ENCODE measurements around the gene BTAF1.

Gene BTAF1

GRCh38 chr10:91908337-91909116, 15.0 kb upstream of the BTAF1 start:
- no peak for DNase-seq

- DNase-seq, result no peak
Measured at GRCh38 chr10:91909117-91909677, 14.4 kb upstream of the BTAF1 start, which contains the start of gene FGFBP3. Gene FGFBP3 (minus strand): TSS chr10:91909486. CDS start chr10:91908969, 517 bp downstream.

- DNase-seq, result no peak
Measured at GRCh38 chr10:91910467-91910866, 13.1 kb upstream of the BTAF1 start.

GRCh38 chr10:91919651-91920050, 3.9 kb upstream of the BTAF1 start:
- DNase-seq, result no peak

- no peak for DNase-seq
Measured at GRCh38 chr10:91924212-91925021, 847 bp downstream of the BTAF1 start.

GRCh38 chr10:91925022-91925320, 1.4 kb downstream of the BTAF1 start:
- DNase-seq, result no peak

- DNase-seq, result no peak
Measured at GRCh38 chr10:91930939-91931338, 7.4 kb downstream of the BTAF1 start.

GRCh38 chr10:91931526-91932190, 8.1 kb downstream of the BTAF1 start:
- no peak for DNase-seq

- DNase-seq, result no peak
Measured at GRCh38 chr10:91932737-91933136, 9.2 kb downstream of the BTAF1 start.

GRCh38 chr10:91935886-91936285, 12.3 kb downstream of the BTAF1 start:
- DNase-seq, result no peak

- no peak for DNase-seq
Measured at GRCh38 chr10:91939653-91940052, 16.1 kb downstream of the BTAF1 start.

GRCh38 chr10:91941426-91941825, 17.9 kb downstream of the BTAF1 start:
- DNase-seq, result no peak

DNA sequence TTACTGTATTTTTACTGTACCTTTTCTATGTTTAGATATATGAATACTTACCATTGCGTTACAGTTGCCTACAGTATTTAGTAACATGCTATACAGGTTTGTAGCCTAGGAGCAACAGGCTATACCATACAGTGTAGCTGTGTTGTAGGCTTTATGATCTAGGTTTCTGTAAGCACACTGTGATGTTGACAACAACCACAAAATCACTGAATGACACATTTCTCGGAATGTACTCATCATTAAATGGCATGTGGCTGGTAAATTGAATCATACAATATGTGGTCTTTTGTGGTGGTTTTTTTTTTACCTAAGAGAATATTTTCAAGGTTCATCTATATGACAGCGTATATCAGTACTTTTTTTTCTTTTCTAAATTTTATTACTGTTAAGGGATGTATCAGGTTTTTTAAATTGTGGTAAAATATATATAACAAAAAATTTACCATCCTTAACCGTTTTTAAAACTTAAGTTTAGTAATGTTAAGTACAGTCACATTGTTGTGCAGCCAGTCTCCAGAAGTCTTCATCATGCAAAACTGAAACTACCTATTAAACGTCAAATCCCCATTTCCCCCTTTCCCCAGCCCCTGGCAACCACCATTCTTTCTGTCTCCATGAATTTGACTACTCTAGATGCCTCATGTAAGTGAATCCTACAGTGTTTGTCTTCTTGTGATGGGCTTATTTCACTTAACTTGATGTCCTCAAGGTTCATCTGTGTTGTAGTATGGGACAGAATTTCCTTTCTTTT, 21.5 kb downstream of the BTAF1 start:
- no peak for DNase-seq

- no peak for DNase-seq
Measured at GRCh38 chr10:91953600-91954160, 30.1 kb downstream of the BTAF1 start.

- DNase-seq, result no peak
Measured at GRCh38 chr10:91955114-91955513, 31.5 kb downstream of the BTAF1 start.

DNA sequence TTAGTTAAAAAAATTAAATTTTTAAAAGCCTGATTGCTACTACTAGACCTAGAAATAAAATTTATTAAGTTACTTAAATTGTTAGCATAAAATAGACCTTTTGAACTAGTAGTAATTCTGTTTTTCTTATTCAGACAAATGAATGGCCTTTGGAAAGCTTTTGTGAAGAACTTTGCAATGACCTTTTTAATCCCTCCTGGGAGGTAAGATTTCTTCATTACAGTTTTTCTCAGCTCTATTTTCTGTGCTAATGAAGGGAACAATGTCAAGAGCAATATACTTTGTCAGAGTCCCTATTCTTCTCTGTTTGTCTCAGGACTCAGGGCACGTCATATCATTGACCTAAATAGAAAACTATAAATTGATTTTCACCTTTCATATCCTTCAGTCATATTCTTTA, 33.5 kb downstream of the BTAF1 start:
- no peak for DNase-seq

DNA sequence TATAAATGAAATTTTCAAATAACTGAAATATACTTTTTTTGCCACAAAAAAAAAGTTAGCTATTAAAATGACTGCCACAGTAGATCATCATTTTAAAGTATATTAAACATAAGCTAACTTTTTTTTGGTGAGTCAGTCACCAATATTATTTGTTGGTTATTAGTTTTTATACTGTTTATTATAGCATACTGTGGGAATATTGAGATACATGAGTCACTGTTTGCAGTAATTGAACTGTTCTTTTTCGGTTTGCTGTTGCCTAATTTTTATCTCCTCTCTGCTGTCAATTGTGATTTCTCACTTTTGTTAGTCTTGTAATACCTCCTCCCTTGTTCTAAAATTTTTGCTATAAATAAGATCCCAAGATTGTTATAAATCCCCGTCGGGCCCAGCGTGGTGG, 45.7 kb downstream of the BTAF1 start:
- DNase-seq, result no peak

DNA sequence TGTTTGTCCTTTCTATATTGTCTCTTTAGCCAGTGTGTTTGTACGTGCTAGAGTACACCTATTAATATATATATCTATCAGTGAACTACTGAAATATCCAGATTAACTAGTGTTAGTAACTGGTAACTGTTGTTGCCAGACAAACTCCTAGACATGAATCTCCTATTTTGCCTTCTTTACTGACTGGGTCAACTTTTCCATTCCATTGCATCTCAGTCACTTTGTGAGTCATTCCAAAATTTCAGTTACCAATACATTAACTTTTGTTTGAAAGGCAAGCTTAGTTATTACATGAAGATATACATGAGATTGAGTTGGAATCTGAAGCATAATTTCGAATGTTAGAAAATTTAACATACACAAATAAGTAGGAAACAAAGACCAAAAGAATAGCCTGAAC, 51.4 kb downstream of the BTAF1 start:
- no peak for DNase-seq

GRCh38 chr10:91975438-91975837, 51.9 kb downstream of the BTAF1 start:
- no peak for DNase-seq

DNA sequence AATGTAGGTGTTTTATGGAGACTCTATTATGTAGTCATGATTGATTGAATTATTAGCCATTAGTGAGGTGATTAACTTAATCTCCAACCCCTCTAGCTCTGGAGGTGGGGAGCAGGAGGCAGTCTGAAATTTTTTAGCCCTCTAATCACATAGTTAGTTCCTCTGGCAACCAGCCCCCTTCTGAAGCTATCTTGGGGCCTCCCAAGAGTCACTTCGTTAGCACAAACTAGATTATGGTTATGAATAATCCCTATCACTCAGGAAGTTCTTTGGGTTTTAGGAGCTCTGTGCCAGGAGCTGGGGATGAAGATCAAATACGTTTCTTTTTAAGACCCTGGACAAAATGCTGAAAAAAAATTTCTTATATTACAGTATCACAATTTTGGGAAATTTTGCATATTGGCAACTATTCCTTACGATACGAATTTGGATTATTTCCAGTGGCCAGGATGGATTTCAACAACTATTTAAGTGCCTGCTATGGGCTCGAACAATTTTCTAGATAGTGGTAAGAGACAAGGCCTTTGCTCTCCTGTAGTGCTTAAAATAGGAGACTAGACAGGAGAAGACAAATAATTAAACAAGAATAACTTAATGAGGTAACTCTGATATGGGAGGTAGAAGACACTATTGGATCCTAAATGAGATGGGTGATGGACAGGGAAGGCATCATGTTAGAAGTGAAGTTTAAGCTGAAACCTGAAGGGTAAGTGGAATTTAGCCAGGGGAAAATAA, 52.9 kb downstream of the BTAF1 start:
- DNase-seq, result no peak

DNA sequence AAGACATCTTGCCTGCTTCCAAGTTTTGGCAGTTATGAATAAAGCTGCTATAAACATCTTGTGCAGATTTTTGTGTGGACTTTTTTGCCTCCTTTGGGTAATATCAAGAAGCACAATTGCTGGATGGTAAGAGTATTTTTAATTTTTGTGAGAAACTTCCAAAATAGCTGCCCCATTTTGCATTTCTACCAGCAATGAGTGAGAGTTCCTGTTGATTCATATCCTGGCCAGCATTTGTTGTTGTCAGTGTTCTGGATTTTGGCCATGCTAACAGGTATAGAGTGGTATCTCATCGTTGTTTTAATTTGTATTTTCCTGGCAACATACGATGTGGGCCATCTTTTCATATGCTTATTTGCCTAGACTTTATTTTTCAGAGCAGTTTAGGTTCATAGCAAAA, 53.9 kb downstream of the BTAF1 start:
- no peak for DNase-seq

GRCh38 chr10:91978585-91978984, 55.0 kb downstream of the BTAF1 start:
- no peak for DNase-seq

Measured in SIG-M5 (cell line).